Hindlimb muscle (tissue), 1 donor: ENCODE measurements around the gene KCNN3. TPM values are rescaled to one million over a fixed set of nuclear protein-coding genes. Genes with fewer than 3 reads are reported as not detected.
A peak's percentile ranks its signal among the peaks of the same experiment; 100 is the strongest.
"Not testable (repeated sequence)": the region's sequence is repeated elsewhere in the genome, so short reads cannot be mapped to it uniquely, and the experiment has no call there.

Experiments
- DNase-seq: peaks from one replicate; pipeline ENCODE4 v3.0.0-alpha.2; 2013
- polyA plus RNA-seq: library from polyadenylated mRNA; unstranded; fragments of 120-200 nt; gene quantifications from one replicate; pipeline ENCODE4 v1.2.1, GENCODE V29; 2013; ENCODE audit not compliant: insufficient read length

KCNN3 gene
- 11.8 TPM for polyA plus RNA-seq

DNA sequence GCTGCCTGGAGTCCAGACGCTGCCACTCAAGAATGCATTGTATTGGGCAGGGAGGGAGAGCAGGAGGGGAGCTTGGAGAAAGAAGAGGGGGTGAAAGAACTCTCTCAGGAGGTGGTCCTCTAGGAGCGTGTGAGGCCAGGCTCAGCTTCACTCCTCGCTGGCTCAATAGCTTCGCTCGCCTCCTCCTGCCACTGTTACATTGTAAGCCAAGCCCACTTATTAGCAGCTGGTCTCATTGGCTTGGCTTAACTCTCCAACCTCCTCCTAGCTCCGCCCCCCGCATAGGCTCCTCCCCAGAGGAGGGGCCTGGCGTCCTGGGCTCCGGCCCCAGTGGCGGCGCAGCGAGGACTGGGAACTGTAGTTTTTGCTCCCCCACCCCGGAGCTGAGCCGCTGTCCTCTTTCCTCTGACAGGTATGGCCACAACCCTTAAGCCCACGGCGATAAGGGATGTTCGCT is at the start of gene KCNN3:
KCNN3 (minus strand) TSS at position 167 of the 457 bp plus-strand sequence. CDS start 317 bp downstream, outside the sequence.
- peak; percentile 94 for DNase-seq

GRCh38 chr1:154913273-154913672 is 43.2 kb upstream of the KCNN3 start:
- no peak for DNase-seq

DNA sequence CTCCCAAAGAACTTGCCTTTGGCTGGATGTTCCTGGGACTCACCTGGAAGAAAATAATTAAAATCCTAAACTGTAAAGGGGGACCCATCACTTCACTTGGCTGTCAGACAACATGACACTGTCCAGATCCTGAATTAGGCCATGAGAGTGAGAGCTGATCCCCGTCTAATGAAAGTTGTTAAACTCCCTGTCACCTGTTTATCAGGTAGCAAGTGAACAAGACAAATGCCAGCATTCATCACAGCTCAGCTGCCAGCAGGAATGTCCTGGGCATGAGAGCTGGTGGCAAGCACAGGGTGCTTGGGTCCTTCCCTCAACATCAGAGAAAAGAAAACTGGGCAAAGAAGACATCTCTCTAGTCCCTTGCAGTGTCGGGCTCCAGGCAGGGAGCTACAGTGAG is 42.7 kb upstream of the KCNN3 start:
- no peak for DNase-seq

DNA sequence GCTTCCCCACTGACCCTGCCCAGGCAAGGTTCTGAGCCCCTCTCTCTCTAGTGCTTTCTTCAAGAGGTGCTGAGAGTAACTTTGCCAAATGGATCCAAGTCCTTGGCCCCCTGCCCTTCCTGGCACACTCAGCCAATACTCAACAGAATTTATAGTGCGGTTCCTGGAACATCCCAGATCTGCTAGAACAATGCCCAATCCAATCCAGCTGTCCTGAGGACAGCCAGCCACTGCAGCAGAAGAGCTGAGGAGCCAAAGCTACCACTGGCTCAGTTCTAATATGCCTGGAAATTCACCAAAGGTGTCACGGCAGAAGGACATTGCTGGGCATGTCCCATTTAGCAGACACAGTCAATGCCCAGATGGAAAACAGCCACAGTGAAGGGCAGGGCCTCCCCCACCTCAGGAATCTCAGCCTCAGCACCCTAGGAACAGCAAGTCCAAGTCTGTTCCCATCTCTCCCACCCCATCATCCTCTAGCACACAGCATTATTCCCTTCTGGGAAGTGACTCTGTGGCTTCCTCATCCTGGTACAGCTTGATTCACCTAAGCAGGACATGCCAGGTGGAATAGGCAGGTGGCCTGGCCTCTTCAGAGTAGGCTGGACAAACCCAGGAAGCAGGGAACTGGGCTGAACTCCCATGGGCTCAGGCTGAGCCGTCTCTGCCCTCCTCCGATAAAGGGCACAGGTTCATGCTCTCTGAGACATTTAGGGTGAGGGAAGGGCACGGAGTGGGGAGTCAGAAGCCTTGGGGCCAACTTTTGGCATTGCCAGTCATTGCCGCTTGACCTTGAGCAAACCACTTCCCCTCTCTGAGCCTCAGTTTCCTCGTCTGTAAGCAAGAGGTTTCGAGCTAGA is 41.8 kb upstream of the KCNN3 start:
- DNase-seq: no peak

GRCh38 chr1:154910851-154911250 is 40.8 kb upstream of the KCNN3 start:
- no peak for DNase-seq

DNA sequence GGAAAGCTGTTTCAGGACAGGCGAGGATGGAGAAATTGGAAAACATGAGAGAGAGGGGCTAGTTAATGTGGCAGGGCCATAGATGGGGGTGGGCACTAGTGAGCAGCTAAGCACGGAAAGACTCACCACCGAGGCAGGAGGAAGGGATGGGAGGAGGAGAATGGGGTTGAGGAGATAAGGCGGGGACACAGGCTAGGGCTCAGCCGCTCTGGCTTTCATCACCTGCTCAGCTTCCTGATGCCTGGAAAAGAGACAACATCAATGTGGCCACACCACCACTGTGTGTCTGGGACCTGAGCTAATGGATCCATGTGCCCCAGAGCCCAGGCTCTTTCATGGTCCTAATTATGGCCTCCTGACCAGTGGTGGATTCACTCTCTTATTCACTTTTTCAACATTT is 38.9 kb upstream of the KCNN3 start:
- no peak for DNase-seq

DNA sequence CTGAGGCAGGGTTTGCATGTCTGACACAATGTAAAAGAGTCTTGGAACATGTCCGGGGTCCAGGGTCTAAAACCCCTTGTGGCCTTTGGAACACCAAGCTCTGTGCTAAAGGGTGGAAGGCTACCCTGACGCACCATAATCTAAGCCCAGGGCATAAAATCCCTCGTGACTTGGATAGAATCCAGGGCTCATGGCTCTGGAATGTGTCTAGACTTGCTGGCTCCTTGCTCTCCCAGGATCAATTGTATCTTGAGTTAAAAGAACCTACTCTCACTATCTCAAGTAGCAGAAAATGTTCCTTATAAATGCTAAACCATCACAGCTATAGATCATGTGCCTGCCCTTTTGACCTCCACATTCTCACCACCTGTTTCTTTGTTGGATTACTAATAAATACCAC is 38.0 kb upstream of the KCNN3 start:
- DNase-seq: not testable (repeated sequence)

GRCh38 chr1:154906621-154907081 is 36.6 kb upstream of the KCNN3 start:
- no peak for DNase-seq

- no peak for DNase-seq
Observed at GRCh38 chr1:154902938-154903566, 33.0 kb upstream of the KCNN3 start.

DNA sequence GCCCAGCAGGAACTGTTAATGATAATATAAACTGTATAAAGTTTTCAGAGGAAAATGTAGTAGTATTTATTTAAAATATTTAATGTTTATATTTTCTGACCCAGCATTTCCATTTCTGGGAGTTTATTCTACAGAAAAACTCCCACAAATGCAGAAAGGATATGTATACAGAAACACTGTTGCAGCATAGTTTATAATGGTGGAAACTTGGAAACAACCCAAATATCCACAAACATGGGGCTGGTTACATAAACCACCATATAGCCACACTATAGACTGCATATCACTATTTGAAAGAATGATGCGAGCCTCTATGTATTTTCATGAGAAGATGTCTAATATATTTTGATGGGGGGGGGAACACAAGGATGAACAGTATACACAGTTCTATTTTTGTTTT is 31.5 kb upstream of the KCNN3 start:
- DNase-seq: no peak

DNA sequence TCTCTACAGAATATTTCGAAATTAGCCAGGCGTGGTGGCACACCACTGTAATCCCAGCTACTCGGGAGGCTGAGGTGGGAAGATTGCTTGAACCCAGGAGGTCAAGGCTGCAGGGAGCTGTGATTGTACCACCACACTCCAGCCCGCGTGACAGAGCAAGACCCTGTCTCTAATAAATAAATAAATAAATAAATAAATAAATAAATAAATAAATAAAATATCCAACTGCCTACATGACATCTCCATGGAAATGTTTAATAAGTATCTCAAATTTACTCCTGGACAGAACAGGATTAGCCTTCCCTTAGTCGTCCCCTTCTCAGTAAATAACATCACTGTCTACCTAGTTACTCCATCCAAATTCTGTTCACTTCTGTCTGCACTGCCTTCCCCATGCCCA is 29.0 kb upstream of the KCNN3 start:
- DNase-seq: no peak

DNA sequence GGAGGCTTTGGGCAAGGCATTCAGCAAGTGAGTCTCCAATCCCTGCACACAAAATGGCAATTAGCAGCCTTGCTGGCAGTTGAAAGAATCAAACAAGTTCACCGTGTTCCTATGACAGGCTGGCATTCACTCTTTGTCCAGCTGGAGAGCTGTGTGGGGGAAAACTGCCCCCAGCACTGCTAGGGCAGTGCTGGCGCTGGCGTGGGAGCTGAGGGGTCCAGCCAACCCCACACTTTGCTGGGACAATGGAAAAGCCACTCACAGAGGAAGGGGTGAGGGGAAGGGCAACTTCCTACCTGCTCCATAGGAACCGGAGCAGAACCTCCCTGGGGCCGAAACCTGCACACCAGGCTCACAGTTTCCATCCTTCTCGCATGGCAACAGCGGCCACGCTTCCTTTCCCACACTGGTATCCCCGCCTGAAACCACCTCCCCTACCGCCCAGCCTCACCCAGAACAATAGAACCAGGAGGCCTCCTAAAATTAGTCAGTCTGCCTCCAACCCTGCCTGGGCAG is 26.7 kb upstream of the KCNN3 start:
- DNase-seq: no peak

DNA sequence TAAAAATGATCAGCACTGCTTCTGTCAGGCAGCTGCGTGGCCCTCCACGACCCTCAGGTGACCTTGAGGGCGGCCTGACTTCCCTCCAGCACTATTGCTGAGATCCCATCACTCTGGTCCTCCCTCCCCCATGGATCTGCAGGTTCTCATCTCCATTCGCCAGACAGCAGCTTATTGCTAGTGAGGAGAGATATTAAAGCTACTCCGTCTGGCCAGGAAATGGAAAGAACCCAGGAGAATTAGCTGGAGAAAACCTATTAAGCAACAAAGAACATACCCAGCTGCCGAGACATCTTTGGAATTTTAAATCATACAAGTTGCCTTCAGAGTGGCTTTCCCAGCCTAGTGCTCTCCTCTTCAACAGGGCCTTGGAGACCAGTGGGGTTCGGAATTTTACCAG is 25.7 kb upstream of the KCNN3 start:
- DNase-seq: no peak

GRCh38 chr1:154891452-154891851 is 21.4 kb upstream of the KCNN3 start:
- DNase-seq: no peak

DNA sequence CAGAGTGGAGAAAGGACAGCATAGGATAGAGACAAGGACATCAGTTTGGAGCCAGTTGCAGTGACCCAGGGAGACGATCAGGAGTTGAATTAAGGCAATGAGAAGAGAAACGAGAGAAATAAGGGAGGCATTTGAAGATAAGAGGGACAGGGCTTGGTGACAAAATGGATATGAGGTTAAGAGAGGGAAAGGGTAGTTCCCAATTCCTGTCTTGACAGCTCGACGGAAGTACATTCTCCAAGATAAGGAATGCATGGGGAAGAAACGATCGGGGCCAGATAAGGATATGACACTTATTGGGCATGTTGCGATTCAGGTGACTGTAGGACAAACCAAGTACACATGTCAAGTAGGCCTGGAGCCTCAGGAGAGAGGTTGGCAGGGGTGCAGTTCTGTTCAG is 18.7 kb upstream of the KCNN3 start:
- DNase-seq: no peak

- DNase-seq: no peak
Observed at GRCh38 chr1:154886281-154887015, 16.4 kb upstream of the KCNN3 start.

DNA sequence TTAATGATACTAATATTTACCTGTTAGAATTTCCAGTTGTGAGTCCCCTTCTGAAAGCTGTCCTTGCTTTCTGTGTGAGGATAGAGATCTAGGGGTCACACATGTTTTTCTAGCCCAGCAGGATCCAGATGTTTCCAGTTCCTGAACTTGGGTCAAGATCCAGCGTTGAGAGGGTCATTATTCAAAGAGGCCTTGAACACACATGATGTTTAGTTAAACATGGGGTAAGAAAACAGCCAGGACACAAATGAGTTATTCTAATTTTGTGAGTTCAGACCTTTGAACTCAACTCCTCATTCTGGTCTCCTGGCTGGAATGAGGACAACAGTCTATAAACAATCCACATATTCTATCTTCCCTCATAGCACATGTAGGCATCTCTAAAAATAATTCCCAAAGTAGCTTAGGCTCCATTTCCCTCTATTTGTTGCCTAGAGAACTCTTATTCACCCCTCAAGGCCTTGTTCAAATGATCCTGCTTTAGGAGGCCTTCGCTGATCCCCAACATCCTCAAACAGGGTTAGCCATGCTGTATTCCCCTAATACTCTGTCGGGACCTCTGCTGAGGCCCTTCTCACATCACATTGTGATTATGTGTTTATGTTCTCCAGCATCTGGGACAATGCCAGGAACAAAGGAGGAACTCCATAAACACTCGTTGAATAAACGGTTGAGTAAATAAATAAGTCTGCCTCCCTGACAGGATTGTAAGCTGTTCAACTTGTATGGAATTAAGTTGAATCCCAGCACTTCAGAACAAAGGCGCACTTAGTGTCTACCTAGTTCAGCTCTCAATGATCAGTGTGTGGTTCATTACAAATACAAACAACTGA is 15.0 kb upstream of the KCNN3 start:
- DNase-seq: no peak

- DNase-seq: no peak
Observed at GRCh38 chr1:154883919-154884868, 14.1 kb upstream of the KCNN3 start.

GRCh38 chr1:154881820-154882535 is 11.9 kb upstream of the KCNN3 start:
- no peak for DNase-seq

- DNase-seq: no peak
Observed at GRCh38 chr1:154880671-154881070, 10.6 kb upstream of the KCNN3 start.
